T-cell (primary cell): ENCODE measurements around the gene RIN3. TPM values are rescaled to one million over a fixed set of nuclear protein-coding genes. Genes with fewer than 3 reads are reported as not detected.

ENCODE experiments used
- ATAC-seq, 4 experiments: fragments of 200-7000 bp in 3 of 4; fragments of 150-1000 bp in 1 of 4; cut with Tn5 transposase; replicated peaks in 1 of 4; 1 replicate in 3 of 4; 2 replicates in 1 of 4; pipeline ENCODE4 v1.10.0; 2021; ENCODE audit warnings: moderate library complexity in 3 of 4, mild to moderate bottlenecking in 2 of 4, moderate number of reproducible peaks in 1 of 4
- CTCF ChIA-PET, 2 donors: fragments of 300-600 bp; sonication (Branson Sonifier 250); formaldehyde crosslinking; loops; one replicate each; lab custom pipeline; 2022; ENCODE audit warnings: antibody characterized with exemption in 2 of 2; lab: Charles Lee
- POLR2A ChIA-PET, 2 donors: fragments of 300-600 bp; sonication (Branson Sonifier 250); formaldehyde crosslinking; loops; one replicate each; lab custom pipeline; 2022; ENCODE audit warnings: antibody characterized with exemption in 2 of 2; lab: Charles Lee
- DNase-seq, 35 experiments: peaks; one replicate each; pipeline versions ENCODE4 v3.0.0 to v3.0.0-alpha.2; 2013 to 2023
- H3K27ac ChIP-seq: one replicate; pipeline ENCODE4 v1.5.1; 2013; ENCODE audit warnings: low read length
- H3K27me3 ChIP-seq, 2 experiments: replicated peaks in 1 of 2; 1 replicate in 1 of 2; 2 replicates in 1 of 2; pipeline versions ENCODE4 v1.6.1 to v1.7.0; 2013; ENCODE audit warnings: low read length in 1 of 2, mixed read lengths in 1 of 2; ENCODE audit not compliant: control insufficient read depth in 2 of 2, insufficient read depth in 2 of 2; ENCODE audit errors: extremely low read depth in 1 of 2
- H3K36me3 ChIP-seq, 2 donors: 1 replicate in 1 of 2; 2 replicates in 1 of 2; pipeline versions ENCODE4 v1.6.1 to v1.7.0; 2013; ENCODE audit warnings: low read length in 1 of 2; ENCODE audit not compliant: control insufficient read depth in 2 of 2, insufficient read depth in 1 of 2; ENCODE audit errors: extremely low read depth in 1 of 2
- H3K4me1 ChIP-seq, 2 experiments: 1 replicate in 1 of 2; 2 replicates in 1 of 2; pipeline versions ENCODE4 v1.6.1 to v1.7.0; 2013; ENCODE audit warnings: low read length in 2 of 2, mixed read lengths in 1 of 2; ENCODE audit not compliant: insufficient read depth in 2 of 2, control insufficient read depth in 1 of 2; ENCODE audit errors: extremely low read depth in 1 of 2
- H3K4me3 ChIP-seq, 2 donors: 1 replicate in 1 of 2; 2 replicates in 1 of 2; pipeline versions ENCODE4 v1.5.1 to v1.7.0; 2013; ENCODE audit warnings: mild to moderate bottlenecking in 2 of 2, low read length in 1 of 2, moderate library complexity in 1 of 2; ENCODE audit not compliant: control insufficient read depth in 1 of 2; ENCODE audit errors: extremely low read depth in 1 of 2
- H3K9me3 ChIP-seq: 2 replicates; pipeline ENCODE4 v1.7.0; 2013
- H3K27ac Mint-ChIP-seq, 2 donors: one replicate each; pipeline ENCODE4 v1.8.0; 2020 to 2021; ENCODE audit warnings: mild to moderate bottlenecking in 2 of 2, mixed read lengths in 2 of 2
- H3K27me3 Mint-ChIP-seq, 2 donors: one replicate each; pipeline ENCODE4 v1.8.0; 2021 to 2022; ENCODE audit warnings: mixed read lengths in 2 of 2
- H3K36me3 Mint-ChIP-seq: one replicate; pipeline ENCODE4 v1.8.0; 2021; ENCODE audit warnings: mixed read lengths
- H3K4me1 Mint-ChIP-seq, 3 donors: one replicate each; pipeline ENCODE4 v1.8.0; 2020 to 2022; ENCODE audit warnings: mixed read lengths in 3 of 3, mild to moderate bottlenecking in 1 of 3
- H3K4me3 Mint-ChIP-seq, 3 donors: one replicate each; pipeline ENCODE4 v1.8.0; 2020 to 2022; ENCODE audit warnings: mild to moderate bottlenecking in 3 of 3, mixed read lengths in 3 of 3, moderate library complexity in 3 of 3
- H3K9me3 Mint-ChIP-seq, 3 donors: one replicate each; pipeline ENCODE4 v1.8.0; 2020 to 2022; ENCODE audit warnings: mixed read lengths in 3 of 3
- WGBS: methylation state at CpG from one replicate; pipeline ENCODE4 v1.1.5; 2013; ENCODE audit warnings: missing lambda C conversion rate; ENCODE audit not compliant: insufficient coverage; 5-methylcytosine and 5-hydroxymethylcytosine counted together
- total RNA-seq, 35 experiments: library from RNA in 6 of 35; stranded (reverse) in 6 of 35; fragments of 120-200 nt in 1 of 35; gene quantifications; one replicate each; pipeline versions ENCODE4 v1.2.1 to v1.2.4 and lab custom pipeline; 2013 to 2026

Gene RIN3
- total RNA-seq, 5 donors from 2014 or later (not counting 1 experiment from before 2014, with no cell fraction given): 89.9 to 107 (median 97.0) TPM

- H3K4me3 Mint-ChIP-seq: peak overlapping the region in 1 of 3 donors; percentile 10
- Histone ChIP-seq H3K36me3 (peaks cover 0 to 2% of the 10 kb centered on the region in 2 donors), H3K27ac (no peak overlapping the region), H3K27me3 (no peaks in the 10 kb centered on the region), H3K4me3 (no peak overlapping the region), H3K9me3 (no peaks in the 10 kb centered on the region), H3K4me1 (peaks cover 35 to 71% of the 10 kb centered on the region in 2 experiments)
- peaks cover 57 to 73% (median 62%) of the 10 kb centered on the region in 3 donors for H3K4me1 Mint-ChIP-seq
- no peaks in the 10 kb centered on the region for H3K27me3 Mint-ChIP-seq
- WGBS: 93% methylated on average over 8 of the region's 10 CpGs
- ChIA-PET CTCF (interaction anchor here (0.6 to 1.7 kb wide), 15 partner anchors 9 to 520 kb away, joined by 3 to 11 read pairs (median 4); no protein-coding TSS in a partner anchor), POLR2A (interaction anchor here in 1 of 2 donors (0.8 kb wide), 1 partner anchor 1550 kb away, joined by 8 read pairs; no protein-coding TSS in a partner anchor)
- peaks cover 11% of the 10 kb centered on the region for H3K36me3 Mint-ChIP-seq
- peak overlapping the region; percentile 31 to 58 for H3K27ac Mint-ChIP-seq
- peaks cover 0 to 4% (median 0%) of the 10 kb centered on the region in 3 donors for H3K9me3 Mint-ChIP-seq
- DNase-seq (no peak), ATAC-seq (no peak)
Observed at GRCh38 chr14:92613681-92614260, 100.2 kb downstream of the RIN3 start.

- 0% methylated on average over 2 of the region's 4 CpGs for WGBS
- POLR2A ChIA-PET: interaction anchor here in 1 of 2 donors (0.5 to 1.0 kb wide), 2 partner anchors 29 to 33 kb away, joined by 4 to 9 read pairs; no protein-coding TSS in a partner anchor
- Mint-ChIP-seq H3K27me3 (no peaks in the 10 kb centered on the region), H3K9me3 (peaks cover 0 to 4% (median 0%) of the 10 kb centered on the region in 3 donors), H3K27ac (peak overlapping the region; percentile 93 to 96), H3K36me3 (peaks cover 13% of the 10 kb centered on the region), H3K4me3 (peak overlapping the region; percentile 55 to 75 (median 66)), H3K4me1 (peaks cover 45 to 60% (median 47%) of the 10 kb centered on the region in 3 donors)
- no peaks in the 10 kb centered on the region for H3K27me3 ChIP-seq
- DNase-seq (peak; percentile 69 to 95 (median 85)), ATAC-seq (peak; percentile 95 to 98 (median 96))
- CTCF ChIA-PET: interaction anchor here in 1 of 2 donors (0.6 to 1.9 kb wide), 4 partner anchors 38 to 1399 kb away, joined by 3 to 8 read pairs (median 6); no protein-coding TSS in a partner anchor
- H3K9me3 ChIP-seq: no peaks in the 10 kb centered on the region
- H3K4me3 ChIP-seq: peak overlapping the region in 1 of 2 donors; percentile 3
- H3K4me1 ChIP-seq: peaks cover 24 to 60% of the 10 kb centered on the region in 2 experiments
- H3K27ac ChIP-seq: peak overlapping the region; percentile 90
- H3K36me3 ChIP-seq: peaks cover 0 to 2% of the 10 kb centered on the region in 2 donors
Observed at GRCh38 chr14:92615451-92615850, 101.9 kb downstream of the RIN3 start.

GRCh38 chr14:92616178-92616577 is 102.6 kb downstream of the RIN3 start:
- ATAC-seq (no peak), DNase-seq (no peak)
- ChIA-PET CTCF (interaction anchor here in 1 of 2 donors (0.8 to 1.9 kb wide), 3 partner anchors 38 to 67 kb away, joined by 4 to 8 read pairs (median 7); no protein-coding TSS in a partner anchor), POLR2A (interaction anchor here (0.7 to 1.0 kb wide), 2 partner anchors 30 to 1104 kb away, joined by 3 to 4 read pairs; no protein-coding TSS in a partner anchor)
- H3K36me3 Mint-ChIP-seq: peaks cover 12% of the 10 kb centered on the region
- H3K9me3 ChIP-seq: no peaks in the 10 kb centered on the region
- peaks cover 20 to 52% of the 10 kb centered on the region in 2 experiments for H3K4me1 ChIP-seq
- H3K27me3 ChIP-seq: no peaks in the 10 kb centered on the region
- peak overlapping the region in 1 of 2 donors; percentile 7 for H3K4me3 ChIP-seq
- H3K9me3 Mint-ChIP-seq: peaks cover 0 to 5% (median under 1%) of the 10 kb centered on the region in 3 donors
- no CpG with 5 or more reads among the region's 5 CpGs for WGBS
- peak overlapping the region; percentile 90 for H3K27ac ChIP-seq
- no peaks in the 10 kb centered on the region for H3K36me3 ChIP-seq
- H3K27ac Mint-ChIP-seq: peak overlapping the region; percentile 93 to 96
- H3K4me1 Mint-ChIP-seq: peaks cover 43 to 55% (median 45%) of the 10 kb centered on the region in 3 donors
- peak overlapping the region; percentile 55 to 75 (median 66) for H3K4me3 Mint-ChIP-seq
- H3K27me3 Mint-ChIP-seq: no peaks in the 10 kb centered on the region

- peak overlapping the region; percentile 26 for H3K27ac ChIP-seq
- POLR2A ChIA-PET: no interaction called here
- Mint-ChIP-seq H3K4me1 (peaks cover 36 to 47% (median 43%) of the 10 kb centered on the region in 3 donors), H3K27ac (peak overlapping the region in 1 of 2 donors; percentile 52), H3K9me3 (peaks cover 8 to 15% (median 9%) of the 10 kb centered on the region in 3 donors), H3K27me3 (no peaks in the 10 kb centered on the region), H3K36me3 (peaks cover 13% of the 10 kb centered on the region), H3K4me3 (no peak overlapping the region)
- no peaks in the 10 kb centered on the region for H3K27me3 ChIP-seq
- DNase-seq: no peak
- H3K4me3 ChIP-seq: no peak overlapping the region
- CTCF ChIA-PET: interaction anchor here in 1 of 2 donors (0.6 to 0.7 kb wide), 2 partner anchors 26 to 102 kb away, joined by 3 read pairs; no protein-coding TSS in a partner anchor
- H3K36me3 ChIP-seq: peaks cover 1 to 7% of the 10 kb centered on the region in 2 donors
- H3K4me1 ChIP-seq: peaks cover 20 to 44% of the 10 kb centered on the region in 2 experiments
- ATAC-seq: no peak
- H3K9me3 ChIP-seq: peaks cover 3% of the 10 kb centered on the region
Observed at GRCh38 chr14:92617581-92617980, 104.0 kb downstream of the RIN3 start.

GRCh38 chr14:92619671-92620456 is 106.3 kb downstream of the RIN3 start:
- POLR2A ChIA-PET: no interaction called here
- Histone ChIP-seq H3K4me3 (no peak overlapping the region), H3K4me1 (peaks cover 14 to 21% of the 10 kb centered on the region in 2 experiments), H3K27ac (no peak overlapping the region), H3K27me3 (no peaks in the 10 kb centered on the region), H3K36me3 (peaks cover 7 to 14% of the 10 kb centered on the region in 2 donors), H3K9me3 (peaks cover 7% of the 10 kb centered on the region)
- Mint-ChIP-seq H3K9me3 (peaks cover 10 to 23% (median 10%) of the 10 kb centered on the region in 3 donors), H3K4me1 (peaks cover 19 to 26% (median 20%) of the 10 kb centered on the region in 3 donors), H3K4me3 (no peak overlapping the region), H3K27me3 (no peaks in the 10 kb centered on the region), H3K36me3 (peaks cover 28% of the 10 kb centered on the region), H3K27ac (no peak overlapping the region)
- ATAC-seq (no peak), DNase-seq (no peak)
- CTCF ChIA-PET: interaction anchor here in 1 of 2 donors (0.6 kb wide), 1 partner anchor 25 kb away, joined by 4 read pairs; no protein-coding TSS in a partner anchor
- WGBS: 100% methylated on average over 6 of the region's 11 CpGs

- no peaks in the 10 kb centered on the region for H3K27me3 ChIP-seq
- CTCF ChIA-PET: no interaction called here
- H3K4me3 Mint-ChIP-seq: no peak overlapping the region
Observed at GRCh38 chr14:92622311-92622710, 108.7 kb downstream of the RIN3 start.

More at GRCh38 chr14:92622311-92622710, 108.7 kb downstream of the RIN3 start:
- H3K36me3 Mint-ChIP-seq: peaks cover 41% of the 10 kb centered on the region
- H3K4me3 ChIP-seq: no peak overlapping the region
- H3K27ac Mint-ChIP-seq: no peak overlapping the region
- no peak for DNase-seq
- H3K36me3 ChIP-seq: peaks cover 7 to 18% of the 10 kb centered on the region in 2 donors
- no peak overlapping the region for H3K27ac ChIP-seq
- WGBS: no CpG with 5 or more reads among the region's 4 CpGs
- H3K9me3 ChIP-seq: peaks cover 7% of the 10 kb centered on the region
- H3K4me1 Mint-ChIP-seq: peaks cover 0 to 6% (median 0%) of the 10 kb centered on the region in 3 donors
- peaks cover 13 to 32% (median 20%) of the 10 kb centered on the region in 3 donors for H3K9me3 Mint-ChIP-seq
- ATAC-seq: no peak
- no peaks in the 10 kb centered on the region for H3K4me1 ChIP-seq
- no peaks in the 10 kb centered on the region for H3K27me3 Mint-ChIP-seq
- POLR2A ChIA-PET: no interaction called here
